Limb (tissue), 2 donors: ENCODE results near the gene RNF144A.

Experiments used
- DNase-seq, 2 donors: peaks; one replicate each; pipeline ENCODE4 v3.0.0-alpha.2; 2016; ENCODE audit errors: extremely low spot score in 2 of 2

The RNF144A gene

DNA sequence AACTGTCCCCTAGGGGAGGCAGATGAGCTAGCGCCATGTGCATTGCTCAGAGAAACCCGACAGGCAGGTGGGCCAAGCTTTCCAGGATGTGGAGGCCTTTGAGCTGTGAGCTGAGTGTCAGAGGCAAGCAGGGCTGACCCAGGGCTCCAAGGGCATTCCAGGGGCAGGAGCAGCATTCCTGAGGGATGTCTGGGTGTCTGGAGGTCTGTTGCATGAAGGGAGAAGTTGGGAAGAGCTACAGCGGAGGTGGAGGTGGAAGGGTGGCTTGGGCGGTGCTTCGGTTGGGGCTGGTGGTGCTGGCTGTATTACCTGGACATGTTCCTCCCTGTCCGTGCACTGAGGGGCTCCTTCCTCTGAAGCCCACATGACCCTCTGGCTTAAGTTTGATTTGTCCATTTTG, 102.8 kb downstream of the RNF144A start:
- DNase-seq = no peak

- DNase-seq = no peak
Measured at GRCh38 chr2:7020468-7020867, 103.3 kb downstream of the RNF144A start.

DNA sequence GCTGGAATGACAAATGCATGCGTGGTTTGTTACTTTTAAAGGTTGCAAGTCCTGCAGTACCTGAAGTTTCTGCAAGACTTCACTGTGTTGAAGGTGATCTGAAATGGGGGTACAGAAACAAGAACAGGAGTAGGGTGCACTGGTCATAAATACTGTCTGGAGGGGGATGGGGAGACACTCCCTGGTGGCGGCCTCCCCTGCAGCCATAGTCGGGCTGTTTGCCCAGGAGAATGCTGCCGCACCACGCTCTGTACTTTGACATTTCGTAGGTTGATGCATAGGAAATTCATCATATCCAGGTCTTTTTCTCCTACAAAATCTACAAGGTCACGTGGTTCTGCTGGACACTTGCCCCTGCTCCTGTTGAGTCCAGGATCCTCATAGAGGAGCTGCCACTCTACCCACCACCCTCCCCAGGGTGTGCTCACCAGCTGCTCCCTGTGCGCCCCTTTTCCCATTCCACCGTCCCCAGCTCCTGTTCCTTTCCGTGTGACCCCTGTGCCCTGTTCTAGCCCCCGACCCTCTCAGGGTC, 103.8 kb downstream of the RNF144A start:
- DNase-seq = no peak

- no peak for DNase-seq
Measured at GRCh38 chr2:7022492-7023385, 105.5 kb downstream of the RNF144A start.

GRCh38 chr2:7023542-7023941, 106.3 kb downstream of the RNF144A start:
- no peak for DNase-seq

GRCh38 chr2:7024261-7024660, 107.0 kb downstream of the RNF144A start:
- DNase-seq = no peak

DNA sequence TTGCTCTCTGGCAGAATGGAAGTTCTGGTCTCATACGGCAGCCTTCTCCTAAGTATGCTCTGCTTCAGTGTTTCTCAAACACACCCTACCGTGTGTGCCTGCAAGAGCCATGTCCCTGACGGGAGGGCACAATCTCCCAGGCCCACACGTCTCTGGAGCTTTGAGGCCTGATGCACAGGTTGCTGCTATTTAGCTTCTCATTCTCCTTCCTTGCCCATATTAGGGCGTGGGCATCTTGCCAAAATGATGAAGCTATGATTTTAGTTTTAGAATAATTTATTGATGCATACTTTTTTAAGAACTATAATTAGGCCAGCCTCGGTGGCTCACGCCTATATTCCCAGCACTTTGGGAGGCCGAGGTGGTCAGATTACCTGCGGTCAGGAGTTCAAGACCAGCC, 107.9 kb downstream of the RNF144A start:
- DNase-seq = no peak

- DNase-seq = peak; percentile 46 to 57
Measured at GRCh38 chr2:7026742-7027141, 109.5 kb downstream of the RNF144A start.

GRCh38 chr2:7027411-7027810, 110.2 kb downstream of the RNF144A start:
- DNase-seq = no peak

DNA sequence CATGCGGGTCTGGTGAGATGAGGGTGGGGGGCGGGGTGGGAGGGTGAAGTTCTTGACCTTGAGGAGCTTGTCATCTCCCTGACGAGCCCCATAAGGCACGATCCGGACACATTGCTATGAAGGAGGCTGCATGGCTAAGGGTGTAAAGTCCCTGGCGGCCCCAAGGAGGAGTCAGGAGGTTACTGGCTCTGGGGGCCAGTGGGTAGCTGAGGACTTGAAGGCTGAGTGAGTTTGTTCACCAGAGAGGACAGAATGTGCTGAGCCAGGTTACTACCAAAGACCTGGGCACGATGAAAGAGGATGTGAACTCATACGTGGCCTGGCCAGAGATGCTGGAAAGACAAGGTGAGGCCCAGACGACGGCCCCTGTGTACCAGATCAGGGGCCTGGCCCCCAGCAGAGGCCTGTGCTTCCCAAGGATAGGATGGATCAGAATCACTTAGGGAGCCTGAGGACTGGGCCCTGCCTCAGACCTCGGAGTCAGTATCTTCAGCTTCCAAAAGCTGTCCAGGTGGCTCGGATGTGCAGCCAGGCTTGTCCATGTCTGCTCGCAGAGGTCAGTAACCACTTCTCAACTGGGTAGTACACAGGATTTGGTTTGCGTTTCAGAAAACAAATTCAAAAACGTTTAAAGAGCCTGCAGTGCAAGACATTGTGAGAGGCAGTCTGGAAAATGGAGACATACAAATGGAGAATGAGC, 110.9 kb downstream of the RNF144A start:
- no peak for DNase-seq

- DNase-seq = no peak
Measured at GRCh38 chr2:7028846-7029245, 111.6 kb downstream of the RNF144A start.

GRCh38 chr2:7029291-7030059, 112.3 kb downstream of the RNF144A start:
- no peak for DNase-seq

GRCh38 chr2:7030810-7031209, 113.6 kb downstream of the RNF144A start:
- DNase-seq = no peak

GRCh38 chr2:7031547-7032245, 114.5 kb downstream of the RNF144A start:
- DNase-seq = peak in 1 of 2 donors; percentile 52

DNA sequence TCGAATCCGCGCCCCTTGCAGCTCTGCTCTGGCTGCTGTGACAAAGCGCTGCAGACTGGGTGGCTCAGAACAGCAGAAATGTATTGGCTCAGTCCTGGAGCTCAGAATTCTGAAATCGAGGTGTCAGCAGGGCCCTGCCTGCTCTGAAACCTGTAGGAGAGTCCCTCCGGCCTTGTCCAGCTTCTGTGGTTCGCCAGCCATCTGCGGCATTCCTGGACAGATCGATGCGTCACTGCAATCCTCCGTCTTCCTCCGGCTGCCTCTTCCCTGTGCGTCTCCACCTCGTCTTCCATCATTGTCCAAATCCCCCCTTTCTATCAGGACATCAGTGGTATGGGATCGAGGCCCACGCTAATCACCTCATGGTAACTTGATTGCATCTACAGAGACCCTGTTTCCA, 115.2 kb downstream of the RNF144A start:
- DNase-seq = no peak

GRCh38 chr2:7033136-7033960, 116.1 kb downstream of the RNF144A start:
- no peak for DNase-seq

- DNase-seq = no peak
Measured at GRCh38 chr2:7034303-7034702, 117.1 kb downstream of the RNF144A start.

- no peak for DNase-seq
Measured at GRCh38 chr2:7035884-7036283, 118.7 kb downstream of the RNF144A start.

DNA sequence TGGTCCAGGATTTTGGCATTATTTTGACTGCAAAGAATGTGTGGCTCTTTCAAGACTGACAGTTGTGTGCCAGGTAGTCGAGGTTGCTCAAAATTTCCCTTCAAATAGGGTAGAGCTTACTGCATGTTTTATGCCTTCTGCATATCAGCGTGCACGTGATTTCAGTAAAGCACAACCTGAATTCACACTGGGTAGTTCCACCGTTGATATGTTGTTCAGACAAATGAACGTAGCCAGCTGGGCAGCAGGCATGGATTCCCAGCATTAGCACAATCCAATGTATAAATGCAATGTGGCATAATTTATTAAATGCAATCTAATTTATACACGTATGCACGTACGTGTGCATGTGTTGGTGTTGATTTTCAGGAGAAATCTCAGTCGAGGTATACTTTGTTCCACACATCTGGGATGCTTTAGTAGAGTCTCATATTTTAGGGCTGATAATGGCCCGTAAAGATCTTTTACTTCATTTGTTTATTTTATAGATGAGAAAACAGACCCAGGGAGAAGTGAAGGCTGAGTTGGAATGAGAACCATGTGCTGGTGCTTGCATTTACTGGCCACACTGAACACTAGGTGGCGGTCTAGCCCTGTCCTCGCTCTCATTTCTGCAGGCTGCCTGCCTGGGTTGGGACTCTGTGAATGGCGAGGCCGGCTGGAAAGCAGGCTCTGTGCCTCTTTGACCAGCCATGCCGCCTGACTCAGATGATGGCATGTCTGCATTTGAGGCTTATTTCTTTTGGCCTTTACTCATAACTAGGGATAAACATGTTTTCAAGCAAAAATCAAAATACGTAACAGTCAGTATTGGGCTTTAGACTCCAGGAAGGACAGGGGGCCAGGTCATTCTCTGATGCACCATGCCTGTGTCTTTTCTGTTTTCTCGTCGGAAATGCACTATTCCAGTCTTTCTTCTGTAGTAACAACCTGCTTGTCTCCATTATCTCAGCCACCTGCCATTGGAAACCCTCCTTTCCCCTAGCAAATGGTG, 120.4 kb downstream of the RNF144A start:
- DNase-seq = peak; percentile 79 to 82
